Tibial nerve (tissue), 4 donors: ENCODE data around the gene DENND1A.

Source experiments
- EP300 ChIP-seq, 2 donors: sonication (generic); formaldehyde crosslinking; IDR thresholded peaks; one replicate each; pipeline ENCODE4 v1.6.1; 2017; ENCODE audit warnings: antibody characterized with exemption in 2 of 2, mild to moderate bottlenecking in 1 of 2
- POLR2A ChIP-seq, 2 donors: fragments of 450-650 bp; IDR thresholded peaks; one replicate each; pipeline ENCODE4 v1.6.1; 2017; ENCODE audit warnings: antibody characterized with exemption in 2 of 2, mild to moderate bottlenecking in 2 of 2, moderate library complexity in 2 of 2
- TF ChIP-seq, protein P1 (sequence below), 5 experiments: fragments of 200-600 bp in 3 of 5; fragments of 450-650 bp in 2 of 5; sonication (generic) in 3 of 5; IDR thresholded peaks; one replicate each; pipeline ENCODE4 v1.5.1; 2016 to 2019; ENCODE audit warnings: antibody characterized with exemption in 5 of 5, mild to moderate bottlenecking in 3 of 5, moderate library complexity in 2 of 5

DNA sequence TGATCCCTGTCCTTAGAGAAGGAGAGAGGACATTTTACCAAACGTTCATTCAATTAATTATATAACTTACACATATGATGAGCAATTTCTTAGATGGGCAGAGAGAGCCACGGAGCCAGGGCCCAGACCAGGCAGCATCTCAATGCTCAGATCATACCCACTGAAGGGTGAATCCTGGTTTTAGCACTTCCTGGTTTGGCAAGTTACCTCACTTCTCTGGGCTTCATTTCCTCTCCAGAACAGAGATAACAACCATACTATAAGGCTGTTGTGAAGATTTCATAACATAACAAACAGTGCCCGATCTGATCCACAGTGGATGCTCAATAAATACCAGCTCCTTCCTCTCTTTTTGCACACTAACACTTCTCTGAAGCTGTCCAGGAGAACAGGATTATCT is 271.1 kb downstream of the DENND1A start:
- TF ChIP-seq, protein P1, sequence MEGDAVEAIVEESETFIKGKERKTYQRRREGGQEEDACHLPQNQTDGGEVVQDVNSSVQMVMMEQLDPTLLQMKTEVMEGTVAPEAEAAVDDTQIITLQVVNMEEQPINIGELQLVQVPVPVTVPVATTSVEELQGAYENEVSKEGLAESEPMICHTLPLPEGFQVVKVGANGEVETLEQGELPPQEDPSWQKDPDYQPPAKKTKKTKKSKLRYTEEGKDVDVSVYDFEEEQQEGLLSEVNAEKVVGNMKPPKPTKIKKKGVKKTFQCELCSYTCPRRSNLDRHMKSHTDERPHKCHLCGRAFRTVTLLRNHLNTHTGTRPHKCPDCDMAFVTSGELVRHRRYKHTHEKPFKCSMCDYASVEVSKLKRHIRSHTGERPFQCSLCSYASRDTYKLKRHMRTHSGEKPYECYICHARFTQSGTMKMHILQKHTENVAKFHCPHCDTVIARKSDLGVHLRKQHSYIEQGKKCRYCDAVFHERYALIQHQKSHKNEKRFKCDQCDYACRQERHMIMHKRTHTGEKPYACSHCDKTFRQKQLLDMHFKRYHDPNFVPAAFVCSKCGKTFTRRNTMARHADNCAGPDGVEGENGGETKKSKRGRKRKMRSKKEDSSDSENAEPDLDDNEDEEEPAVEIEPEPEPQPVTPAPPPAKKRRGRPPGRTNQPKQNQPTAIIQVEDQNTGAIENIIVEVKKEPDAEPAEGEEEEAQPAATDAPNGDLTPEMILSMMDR (IDR thresholded peaks at IDR 0.05) = no peak
- TF ChIP-seq POLR2A (IDR thresholded peaks at IDR 0.05) (no peak), EP300 (IDR thresholded peaks at IDR 0.05) (no peak)
